ENCODE results near the gene TBC1D9B. TPM values are rescaled to one million over a fixed set of nuclear protein-coding genes. Genes with fewer than 3 reads are reported as not detected.

The TBC1D9B gene
- total and polyA plus RNA-seq, 2 donors (not counting 1 experiment from before 2014, with no cell fraction given) = 48.7 to 50.4 TPM

DNA sequence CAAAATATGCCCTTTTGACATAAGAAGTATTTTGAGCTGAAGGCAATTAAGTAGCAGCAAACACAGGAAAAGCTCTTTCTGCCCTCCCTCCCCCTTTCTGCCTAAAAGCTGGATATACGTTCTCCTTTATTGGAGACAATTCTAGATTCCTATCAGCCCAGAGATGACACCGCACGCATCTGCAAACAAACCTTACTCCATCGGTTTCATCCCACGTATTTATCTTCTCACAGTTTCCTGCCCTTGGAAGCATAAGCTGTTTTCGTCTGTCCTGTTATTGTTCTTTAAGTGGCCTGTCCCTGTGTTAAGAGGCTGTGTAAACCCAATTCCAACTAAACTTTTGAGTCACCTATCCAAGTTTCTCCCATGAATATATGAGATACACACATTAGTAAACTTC lies 11.8 kb downstream of the TBC1D9B start:
- H3K79me2 ChIP-seq (ENCODE audit: control insufficient read depth, insufficient read depth, low read length) = peaks cover 2% of the 10 kb centered on the region
- no peak overlapping the region for H2AFZ ChIP-seq (ENCODE audit: low read length)
- DNase-seq (ENCODE audit: low read depth in 2 of 2) = no peak
- H3K4me1 ChIP-seq (ENCODE audit: control insufficient read depth, extremely low read depth, insufficient read depth, low read length) = no peaks in the 10 kb centered on the region
- H3K27me3 ChIP-seq (ENCODE audit: control insufficient read depth, insufficient read depth, low read length) = no peaks in the 10 kb centered on the region
- no peak overlapping the region for H3K27ac ChIP-seq (ENCODE audit: insufficient read depth, low read length)
- TF ChIP-seq EZH2 (IDR thresholded peaks at IDR 0.05; ENCODE audit: low read length, missing control alignments) = no peak
- no peak for TF ChIP-seq CTCF (conservative IDR thresholded peaks at IDR 0.05 in 1 of 2, IDR thresholded peaks at IDR 0.05 in 1 of 2; ENCODE audit: low read depth in 1 of 2, low read length in 2 of 2)
- H4K20me1 ChIP-seq (ENCODE audit: control insufficient read depth, extremely low read depth, insufficient read depth, low read length) = no peaks in the 10 kb centered on the region
- peaks cover 25% of the 10 kb centered on the region for H3K36me3 ChIP-seq (ENCODE audit: control insufficient read depth, insufficient read depth, low read length)
- H3K9me3 ChIP-seq (ENCODE audit: control insufficient read depth, insufficient read depth, low read depth, low read length) = no peaks in the 10 kb centered on the region
- H3K4me2 ChIP-seq (ENCODE audit: extremely low read depth, insufficient read depth, low read length) = no peak overlapping the region
- H3K9ac ChIP-seq (ENCODE audit: insufficient read depth, low read length) = no peak overlapping the region
- no peak overlapping the region for H3K4me3 ChIP-seq (replicated peaks in 1 of 4; ENCODE audit: control extremely low read depth in 1 of 4, insufficient read depth in 1 of 4, low read depth in 3 of 4, low read length in 4 of 4)

DNA sequence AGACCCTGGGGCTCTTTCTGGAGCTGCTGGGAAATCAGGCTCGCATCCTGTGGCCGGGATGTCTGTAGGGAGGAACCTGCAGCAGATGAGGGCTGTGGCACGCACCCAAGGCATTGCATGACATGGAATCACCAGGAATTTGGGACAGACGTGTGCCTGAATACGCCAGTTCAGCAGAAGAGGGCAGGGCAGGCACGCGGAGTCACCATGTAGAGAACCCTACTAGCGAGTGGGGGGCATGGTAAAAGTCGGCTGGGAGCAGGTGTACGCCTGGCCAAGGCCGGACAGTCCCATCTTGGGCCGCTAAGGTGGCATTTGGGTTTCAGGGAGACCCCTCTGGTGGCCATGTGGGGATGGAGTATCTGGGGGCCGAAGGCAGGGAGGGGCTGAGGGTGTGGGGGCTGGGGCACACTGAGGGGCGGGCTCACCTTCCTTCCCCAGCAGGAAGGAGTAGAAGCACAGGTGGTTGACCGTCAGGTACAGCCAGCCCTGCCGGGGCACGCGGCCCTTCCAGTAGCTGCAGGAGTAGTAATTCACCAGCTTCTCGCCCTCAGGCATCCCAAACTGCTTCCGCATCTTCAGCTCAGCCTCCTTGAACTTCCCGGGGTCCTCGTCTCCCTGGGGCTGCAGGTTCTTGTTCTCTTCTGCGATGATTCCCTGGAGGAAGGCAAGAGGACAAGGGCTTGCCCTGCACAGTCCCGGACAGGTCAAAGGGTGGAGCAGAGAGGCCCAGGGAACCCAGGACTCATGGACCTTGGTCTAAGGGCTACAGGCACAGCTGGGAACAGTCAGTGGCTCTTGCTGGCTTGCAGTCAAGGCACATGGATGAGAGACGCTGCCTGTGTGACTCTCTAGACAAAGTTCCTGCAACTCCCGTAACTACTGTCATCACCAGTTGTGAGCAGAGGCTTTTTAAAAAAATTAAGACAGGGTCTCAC lies 13.5 kb downstream of the TBC1D9B start:
- H3K27me3 ChIP-seq (ENCODE audit: control insufficient read depth, insufficient read depth, low read length) = no peaks in the 10 kb centered on the region
- no peak overlapping the region for H3K27ac ChIP-seq (ENCODE audit: insufficient read depth, low read length)
- DNase-seq (ENCODE audit: low read depth in 2 of 2) = no peak
- H2AFZ ChIP-seq (ENCODE audit: low read length) = no peak overlapping the region
- no peak for TF ChIP-seq EZH2 (IDR thresholded peaks at IDR 0.05; ENCODE audit: low read length, missing control alignments)
- TF ChIP-seq CTCF (conservative IDR thresholded peaks at IDR 0.05 in 1 of 2, IDR thresholded peaks at IDR 0.05 in 1 of 2; ENCODE audit: low read depth in 1 of 2, low read length in 2 of 2) = no peak
- no peak overlapping the region for H3K4me2 ChIP-seq (ENCODE audit: extremely low read depth, insufficient read depth, low read length)
- no peaks in the 10 kb centered on the region for H3K79me2 ChIP-seq (ENCODE audit: control insufficient read depth, insufficient read depth, low read length)
- H3K36me3 ChIP-seq (ENCODE audit: control insufficient read depth, insufficient read depth, low read length) = peaks cover 32% of the 10 kb centered on the region
- H3K9ac ChIP-seq (ENCODE audit: insufficient read depth, low read length) = no peak overlapping the region
- no peaks in the 10 kb centered on the region for H3K4me1 ChIP-seq (ENCODE audit: control insufficient read depth, extremely low read depth, insufficient read depth, low read length)
- no peaks in the 10 kb centered on the region for H3K9me3 ChIP-seq (ENCODE audit: control insufficient read depth, insufficient read depth, low read depth, low read length)
- H3K4me3 ChIP-seq (replicated peaks in 1 of 4; ENCODE audit: control extremely low read depth in 1 of 4, insufficient read depth in 1 of 4, low read depth in 3 of 4, low read length in 4 of 4) = no peak overlapping the region
- H4K20me1 ChIP-seq (ENCODE audit: control insufficient read depth, extremely low read depth, insufficient read depth, low read length) = no peaks in the 10 kb centered on the region

- TF ChIP-seq EZH2 (IDR thresholded peaks at IDR 0.05; ENCODE audit: low read length, missing control alignments) (no peak), CTCF (conservative IDR thresholded peaks at IDR 0.05 in 1 of 2, IDR thresholded peaks at IDR 0.05 in 1 of 2; ENCODE audit: low read depth in 1 of 2, low read length in 2 of 2) (no peak)
- Histone ChIP-seq H3K79me2 (ENCODE audit: control insufficient read depth, insufficient read depth, low read length) (no peaks in the 10 kb centered on the region), H3K36me3 (ENCODE audit: control insufficient read depth, insufficient read depth, low read length) (peaks cover 30% of the 10 kb centered on the region), H3K9ac (ENCODE audit: insufficient read depth, low read length) (no peak overlapping the region), H3K27ac (ENCODE audit: insufficient read depth, low read length) (no peak overlapping the region), H2AFZ (ENCODE audit: low read length) (no peak overlapping the region), H4K20me1 (ENCODE audit: control insufficient read depth, extremely low read depth, insufficient read depth, low read length) (no peaks in the 10 kb centered on the region), H3K27me3 (ENCODE audit: control insufficient read depth, insufficient read depth, low read length) (no peaks in the 10 kb centered on the region), H3K4me3 (replicated peaks in 1 of 4; ENCODE audit: control extremely low read depth in 1 of 4, insufficient read depth in 1 of 4, low read depth in 3 of 4, low read length in 4 of 4) (no peak overlapping the region), H3K4me1 (ENCODE audit: control insufficient read depth, extremely low read depth, insufficient read depth, low read length) (no peaks in the 10 kb centered on the region), H3K4me2 (ENCODE audit: extremely low read depth, insufficient read depth, low read length) (no peak overlapping the region), H3K9me3 (ENCODE audit: control insufficient read depth, insufficient read depth, low read depth, low read length) (no peaks in the 10 kb centered on the region)
- no peak for DNase-seq (ENCODE audit: low read depth in 2 of 2)
Observed at GRCh38 chr5:179893076-179893957, 14.4 kb downstream of the TBC1D9B start.
